Kidney (tissue), 14 donors: ENCODE data around the gene DIPK1C. TPM values are rescaled to one million over a fixed set of nuclear protein-coding genes. Genes with fewer than 3 reads are reported as not detected.

ENCODE experiments used
- DNase-seq, 5 donors: peaks; one replicate each; pipeline ENCODE4 v3.0.0-alpha.2; 2013 to 2020
- FAIRE-seq: peaks from 2 replicates; lab custom pipeline; 2012; peaks lifted over from hg19 to GRCh38; lab: Jason Lieb, UNC
- H3K27ac ChIP-seq, 2 donors: one replicate each; pipeline ENCODE4 v1.7.0; 2013; ENCODE audit warnings: low read depth in 2 of 2, low read length in 2 of 2, inconsistent platforms in 1 of 2
- H3K27me3 ChIP-seq: one replicate; pipeline ENCODE4 v1.7.1; 2013; ENCODE audit warnings: low read length, inconsistent platforms; ENCODE audit not compliant: control insufficient read depth, insufficient read depth
- H3K36me3 ChIP-seq, 3 donors: one replicate each; pipeline versions ENCODE4 v1.7.0 to v1.7.1; 2013; ENCODE audit warnings: low read length in 3 of 3, control low read depth in 1 of 3, inconsistent platforms in 1 of 3; ENCODE audit not compliant: insufficient read depth in 3 of 3, control insufficient read depth in 2 of 3
- H3K4me1 ChIP-seq, 3 donors: one replicate each; pipeline versions ENCODE4 v1.7.0 to v1.7.1; 2013; ENCODE audit warnings: low read length in 3 of 3, inconsistent platforms in 1 of 3, low read depth in 1 of 3; ENCODE audit not compliant: control insufficient read depth in 2 of 3, insufficient read depth in 2 of 3
- H3K4me3 ChIP-seq, 3 donors: one replicate each; pipeline versions ENCODE4 v1.7.0 to v1.8.1; 2013; ENCODE audit warnings: low read length in 3 of 3, control low read depth in 1 of 3, inconsistent platforms in 1 of 3
- H3K9ac ChIP-seq, 3 donors: one replicate each; pipeline versions ENCODE4 v1.7.0 to v1.7.1; 2013; ENCODE audit warnings: low read length in 3 of 3, control low read depth in 1 of 3, inconsistent platforms in 1 of 3
- H3K9me3 ChIP-seq, 3 donors: one replicate each; pipeline versions ENCODE4 v1.7.0 to v1.7.1; 2013; ENCODE audit warnings: low read length in 3 of 3, control low read depth in 1 of 3, inconsistent platforms in 1 of 3; ENCODE audit not compliant: control insufficient read depth in 2 of 3, insufficient read depth in 1 of 3
- intact Hi-C: fragments of 100-400 bp; cut with DNase I; formaldehyde crosslinking; loops from one replicate; pipeline ENCODE4 v1.11.1; 2022
- polyA plus RNA-seq: library from polyadenylated mRNA; stranded (reverse); fragments of 350-450 nt; fragmentation: Illumina TruSeq; extraction: RNeasy Lipid Tissue Mini Kit (QIAGEN cat#74804); gene quantifications from one replicate; pipeline ENCODE4 v1.2.3, GENCODE V29; 2014; ENCODE audit warnings: low read depth, low replicate concordance; ENCODE audit not compliant: insufficient read depth
- total RNA-seq: library from RNA; stranded (reverse); fragmentation: NEBNext Ultra II Directional; extraction: Animal tissue kit (Norgen Biotek cat#: 25700); gene quantifications from one replicate; pipeline ENCODE4 v1.2.1, GENCODE V29; 2021
- TF ChIP-seq, protein P1 (sequence below): IDR thresholded peaks from 3 replicates; pipeline ENCODE4 v1.5.1; 2012; ENCODE audit warnings: mild to moderate bottlenecking, moderate library complexity, borderline replicate concordance; ENCODE audit not compliant: insufficient read depth; ENCODE audit errors: extremely low read depth
- donor health status: control.
- donor health status: control.
- donor health status: control.
- donor health status: control.
- donor health status: control.
- donor health status: DM: yes; HTN: yes; CAD: no.
- donor health status: Normal renal cell carcinoma (clear cell type).

The DIPK1C gene
- total and polyA plus RNA-seq, 2 donors from 2014 or later = 0.09 TPM; not detected in 1

DNA sequence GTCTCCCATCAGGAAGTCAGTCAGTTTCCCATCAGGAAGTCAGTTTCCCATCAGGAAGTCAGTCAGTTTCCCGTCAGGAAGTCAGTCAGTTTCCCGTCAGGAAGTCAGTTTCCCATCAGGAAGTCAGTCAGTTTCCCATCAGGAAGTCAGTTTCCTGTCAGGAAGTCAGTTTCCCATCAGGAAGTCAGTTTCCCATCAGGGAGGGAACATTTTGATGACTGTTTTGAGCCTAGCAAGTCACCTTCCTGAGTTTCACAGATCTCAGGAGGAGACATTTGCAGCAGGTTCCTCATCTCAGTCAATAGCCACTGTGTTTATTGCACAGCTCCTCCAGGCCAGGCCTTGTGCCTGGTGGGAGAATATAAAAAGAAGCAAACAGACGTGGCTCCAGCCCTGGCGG lies 31.9 kb downstream of the DIPK1C start:
- intact Hi-C loops = no loop called here

GRCh38 chr18:74422541-74422940 lies 34.6 kb downstream of the DIPK1C start:
- TF ChIP-seq, protein P1, sequence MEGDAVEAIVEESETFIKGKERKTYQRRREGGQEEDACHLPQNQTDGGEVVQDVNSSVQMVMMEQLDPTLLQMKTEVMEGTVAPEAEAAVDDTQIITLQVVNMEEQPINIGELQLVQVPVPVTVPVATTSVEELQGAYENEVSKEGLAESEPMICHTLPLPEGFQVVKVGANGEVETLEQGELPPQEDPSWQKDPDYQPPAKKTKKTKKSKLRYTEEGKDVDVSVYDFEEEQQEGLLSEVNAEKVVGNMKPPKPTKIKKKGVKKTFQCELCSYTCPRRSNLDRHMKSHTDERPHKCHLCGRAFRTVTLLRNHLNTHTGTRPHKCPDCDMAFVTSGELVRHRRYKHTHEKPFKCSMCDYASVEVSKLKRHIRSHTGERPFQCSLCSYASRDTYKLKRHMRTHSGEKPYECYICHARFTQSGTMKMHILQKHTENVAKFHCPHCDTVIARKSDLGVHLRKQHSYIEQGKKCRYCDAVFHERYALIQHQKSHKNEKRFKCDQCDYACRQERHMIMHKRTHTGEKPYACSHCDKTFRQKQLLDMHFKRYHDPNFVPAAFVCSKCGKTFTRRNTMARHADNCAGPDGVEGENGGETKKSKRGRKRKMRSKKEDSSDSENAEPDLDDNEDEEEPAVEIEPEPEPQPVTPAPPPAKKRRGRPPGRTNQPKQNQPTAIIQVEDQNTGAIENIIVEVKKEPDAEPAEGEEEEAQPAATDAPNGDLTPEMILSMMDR = no peak
- no peaks in the 10 kb centered on the region for H3K27me3 ChIP-seq
- no peak overlapping the region for H3K4me3 ChIP-seq
- intact Hi-C loops = no loop called here
- peaks cover 0 to 3% (median 0%) of the 10 kb centered on the region in 3 donors for H3K9me3 ChIP-seq
- H3K27ac ChIP-seq = no peak overlapping the region
- no peak for DNase-seq
- H3K36me3 ChIP-seq = no peaks in the 10 kb centered on the region
- FAIRE-seq = no peak
- H3K4me1 ChIP-seq = no peaks in the 10 kb centered on the region
- H3K9ac ChIP-seq = no peak overlapping the region

More for the DNA sequence above, 31.9 kb downstream of the DIPK1C start:
- Histone ChIP-seq H3K9me3 (peaks cover 0 to 3% (median 0%) of the 10 kb centered on the region in 3 donors), H3K4me1 (no peaks in the 10 kb centered on the region), H3K4me3 (no peak overlapping the region), H3K36me3 (no peaks in the 10 kb centered on the region), H3K27ac (no peak overlapping the region), H3K27me3 (no peaks in the 10 kb centered on the region), H3K9ac (no peak overlapping the region)
- TF ChIP-seq, protein P1 = no peak
- DNase-seq (no peak), FAIRE-seq (no peak)

DNA sequence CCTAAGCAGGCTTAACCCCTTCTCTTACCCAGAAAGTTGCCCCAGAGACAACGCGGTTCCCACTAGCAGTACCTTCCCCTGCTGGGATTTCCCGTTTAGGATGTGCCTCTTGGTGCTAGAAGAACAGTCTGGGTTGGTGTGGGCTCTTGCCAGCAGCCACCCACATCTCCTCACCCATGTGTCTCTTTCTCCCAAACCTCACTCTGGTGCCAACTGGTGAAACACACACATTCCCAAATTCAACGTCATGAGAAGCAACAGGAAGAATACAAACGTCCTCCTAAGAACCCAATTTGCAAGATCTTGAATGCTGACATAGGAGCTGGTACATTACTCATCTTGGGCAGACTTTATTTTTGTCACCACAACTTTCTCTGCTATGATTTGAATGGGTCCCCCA lies 36.2 kb downstream of the DIPK1C start:
- Histone ChIP-seq H3K4me1 (no peaks in the 10 kb centered on the region), H3K9me3 (peaks cover 0 to 3% (median 0%) of the 10 kb centered on the region in 3 donors), H3K9ac (no peak overlapping the region), H3K27ac (no peak overlapping the region), H3K27me3 (no peaks in the 10 kb centered on the region), H3K4me3 (no peak overlapping the region), H3K36me3 (no peaks in the 10 kb centered on the region)
- no peak for FAIRE-seq
- intact Hi-C loops = no loop called here
- no peak for DNase-seq
- TF ChIP-seq, protein P1 = no peak

- H3K9me3 ChIP-seq = peaks cover 0 to 3% (median 0%) of the 10 kb centered on the region in 3 donors
- H3K36me3 ChIP-seq = no peaks in the 10 kb centered on the region
- intact Hi-C loops = no loop called here
- H3K4me1 ChIP-seq = no peaks in the 10 kb centered on the region
- no peak overlapping the region for H3K27ac ChIP-seq
- FAIRE-seq = no peak
- no peak overlapping the region for H3K9ac ChIP-seq
- no peak overlapping the region for H3K4me3 ChIP-seq
- H3K27me3 ChIP-seq = no peaks in the 10 kb centered on the region
- TF ChIP-seq, protein P1 = no peak
- DNase-seq = no peak
These were observed 36.6 kb downstream of the DIPK1C start for GRCh38 chr18:74420481-74420880.
